GM21360 (cell line): ENCODE measurements around the gene DRAP1.
"Not testable (repeated sequence)": the region's sequence is repeated elsewhere in the genome, so short reads cannot be mapped to it uniquely, and the experiment has no call there.

Experiments
- ATAC-seq: cut with Tn5 transposase; IDR thresholded peaks from one replicate; pipeline ENCODE4 v1.9.1; 2021; ENCODE audit warnings: mild to moderate bottlenecking, moderate library complexity; ENCODE audit not compliant: unreplicated experiment

DRAP1 gene

GRCh38 chr11:65927904-65928397 lies 8.7 kb downstream of the DRAP1 start:
- no peak for ATAC-seq

GRCh38 chr11:65928667-65929066 lies 9.4 kb downstream of the DRAP1 start:
- no peak for ATAC-seq

GRCh38 chr11:65931773-65932557 lies 12.7 kb downstream of the DRAP1 start:
- no peak for ATAC-seq

GRCh38 chr11:65932558-65932919 lies 13.3 kb downstream of the DRAP1 start:
- no peak for ATAC-seq

GRCh38 chr11:65934014-65934413 lies 14.8 kb downstream of the DRAP1 start:
- ATAC-seq = no peak

GRCh38 chr11:65937766-65938165 lies 18.5 kb downstream of the DRAP1 start:
- ATAC-seq = no peak

GRCh38 chr11:65941720-65942310 lies 22.6 kb downstream of the DRAP1 start:
- ATAC-seq = no peak

GRCh38 chr11:65942531-65942930 lies 23.3 kb downstream of the DRAP1 start:
- no peak for ATAC-seq

- no peak for ATAC-seq
Observed at GRCh38 chr11:65944191-65944590, 25.0 kb downstream of the DRAP1 start.

- no peak for ATAC-seq
Observed at GRCh38 chr11:65944767-65945166, 25.5 kb downstream of the DRAP1 start.

GRCh38 chr11:65945430-65945911 lies 26.2 kb downstream of the DRAP1 start, which contains the start of gene TSGA10IP:
TSGA10IP (plus strand) TSS chr11:65945480; CDS start chr11:65945676, 196 bp downstream.
- ATAC-seq = no peak

GRCh38 chr11:65945941-65946558 lies 26.8 kb downstream of the DRAP1 start:
- ATAC-seq = no peak

GRCh38 chr11:65946655-65947054 lies 27.4 kb downstream of the DRAP1 start:
- no peak for ATAC-seq

- ATAC-seq = no peak
Observed at GRCh38 chr11:65947133-65947532, 27.9 kb downstream of the DRAP1 start.

GRCh38 chr11:65947603-65948125 lies 28.4 kb downstream of the DRAP1 start:
- ATAC-seq = no peak

- ATAC-seq = not testable (repeated sequence)
Observed at GRCh38 chr11:65950711-65951110, 31.5 kb downstream of the DRAP1 start.

- ATAC-seq = not testable (repeated sequence)
Observed at GRCh38 chr11:65951641-65952040, 32.4 kb downstream of the DRAP1 start.

- ATAC-seq = no peak
Observed at GRCh38 chr11:65952052-65952521, 32.9 kb downstream of the DRAP1 start.

GRCh38 chr11:65953471-65953870 lies 34.2 kb downstream of the DRAP1 start:
- ATAC-seq = no peak

- no peak for ATAC-seq
Observed at GRCh38 chr11:65954771-65955170, 35.5 kb downstream of the DRAP1 start.

GRCh38 chr11:65958291-65958690 lies 39.1 kb downstream of the DRAP1 start:
- ATAC-seq = no peak
